ENCODE results near the gene SLC37A4.

- TF ChIP-seq CTCF (IDR thresholded peaks at IDR 0.05) (0 out of 2 replicates have a peak, but pooled peaks have one; percentile 27), POLR2AphosphoS5 (IDR thresholded peaks at IDR 0.05; ENCODE audit: low read depth, low read length) (no peak)
Observed at GRCh38 chr11:119056421-119056999, 25.8 kb upstream of the SLC37A4 start.
